Adrenal gland (tissue), 5 donors: ENCODE data around the gene ADAMTSL1.

ENCODE experiments used
- POLR2A ChIP-seq, 2 donors: fragments of 450-650 bp; IDR thresholded peaks; one replicate each; pipeline ENCODE4 v1.6.1; 2017; ENCODE audit warnings: antibody characterized with exemption in 2 of 2, mild to moderate bottlenecking in 2 of 2, moderate library complexity in 1 of 2
- TF ChIP-seq, protein P1 (sequence below), 6 experiments: fragments of 450-650 bp in 4 of 6; fragments of 200-600 bp in 2 of 6; sonication (generic) in 1 of 6; IDR thresholded peaks; 1 replicate in 5 of 6; 2 replicates in 1 of 6; pipeline versions ENCODE4 v1.5.1 to v1.8.0; 2016 to 2021; ENCODE audit warnings: antibody characterized with exemption in 6 of 6, mild to moderate bottlenecking in 2 of 6, moderate library complexity in 1 of 6
- donor health status: DM: no; HTN: no; CAD: no.

DNA sequence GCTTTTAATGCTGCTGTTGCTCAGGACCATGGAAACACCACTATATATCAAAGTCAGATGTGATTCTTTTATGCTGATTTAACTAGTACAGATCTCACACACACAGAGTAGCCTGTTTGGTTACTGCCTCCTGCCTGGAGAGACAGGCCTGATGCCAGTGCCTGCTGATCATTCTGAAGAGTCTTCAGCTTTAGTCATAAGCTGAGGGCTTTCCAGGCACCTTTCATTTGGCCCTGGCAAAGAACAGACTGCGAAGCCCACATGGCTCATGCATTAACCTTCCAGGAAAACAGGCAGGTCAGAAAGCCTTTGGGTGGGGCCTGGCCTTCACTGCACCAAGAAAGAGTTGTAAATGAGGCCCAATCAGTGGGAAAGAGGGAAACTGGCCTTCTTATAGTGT lies 414.3 kb downstream of the ADAMTSL1 start:
- TF ChIP-seq, protein P1, sequence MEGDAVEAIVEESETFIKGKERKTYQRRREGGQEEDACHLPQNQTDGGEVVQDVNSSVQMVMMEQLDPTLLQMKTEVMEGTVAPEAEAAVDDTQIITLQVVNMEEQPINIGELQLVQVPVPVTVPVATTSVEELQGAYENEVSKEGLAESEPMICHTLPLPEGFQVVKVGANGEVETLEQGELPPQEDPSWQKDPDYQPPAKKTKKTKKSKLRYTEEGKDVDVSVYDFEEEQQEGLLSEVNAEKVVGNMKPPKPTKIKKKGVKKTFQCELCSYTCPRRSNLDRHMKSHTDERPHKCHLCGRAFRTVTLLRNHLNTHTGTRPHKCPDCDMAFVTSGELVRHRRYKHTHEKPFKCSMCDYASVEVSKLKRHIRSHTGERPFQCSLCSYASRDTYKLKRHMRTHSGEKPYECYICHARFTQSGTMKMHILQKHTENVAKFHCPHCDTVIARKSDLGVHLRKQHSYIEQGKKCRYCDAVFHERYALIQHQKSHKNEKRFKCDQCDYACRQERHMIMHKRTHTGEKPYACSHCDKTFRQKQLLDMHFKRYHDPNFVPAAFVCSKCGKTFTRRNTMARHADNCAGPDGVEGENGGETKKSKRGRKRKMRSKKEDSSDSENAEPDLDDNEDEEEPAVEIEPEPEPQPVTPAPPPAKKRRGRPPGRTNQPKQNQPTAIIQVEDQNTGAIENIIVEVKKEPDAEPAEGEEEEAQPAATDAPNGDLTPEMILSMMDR (IDR thresholded peaks at IDR 0.05), result no peak
- no peak for TF ChIP-seq POLR2A (IDR thresholded peaks at IDR 0.05)
